ENCODE measurements around the gene CCDC24.

CCDC24 gene

DNA sequence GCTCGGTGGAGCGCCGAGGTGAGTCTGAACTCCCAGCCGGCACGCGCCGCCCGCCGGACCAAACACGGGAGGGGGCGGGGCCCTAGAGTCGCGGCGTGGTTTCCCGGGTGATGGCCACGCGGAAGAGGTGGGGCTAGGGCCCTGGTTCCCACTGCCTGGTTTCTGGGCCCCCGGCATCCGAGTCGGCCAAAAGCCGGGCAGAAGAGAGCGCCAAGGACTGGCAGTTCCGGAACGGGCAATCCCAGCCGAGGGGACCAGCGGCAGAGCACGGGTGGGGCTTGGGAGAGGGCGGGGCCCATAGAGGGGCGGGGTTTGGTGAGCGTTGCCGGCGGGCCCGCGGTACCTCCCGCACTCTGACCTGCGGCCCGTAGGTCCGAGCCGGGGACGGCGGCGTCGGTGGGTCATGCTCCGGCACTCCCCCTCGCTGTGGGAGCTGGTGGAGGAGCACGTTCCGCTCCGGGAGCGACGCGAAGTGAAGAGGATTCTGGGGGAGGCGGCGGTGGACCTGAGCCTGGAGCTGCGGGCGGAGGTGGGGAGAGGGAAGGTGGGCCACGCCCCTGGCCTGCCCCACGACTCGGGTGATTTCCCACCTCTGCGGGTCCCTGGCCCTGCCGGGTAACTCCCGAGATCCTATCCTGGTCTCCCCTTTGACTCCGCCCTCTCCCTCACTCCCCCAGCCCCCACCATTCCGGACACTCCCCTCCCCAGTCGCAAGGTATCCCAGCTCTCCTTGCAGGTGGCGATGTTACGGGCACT is at the start of gene CCDC24:
Gene CCDC24 (plus strand): TSS at position 124 of the 756 bp plus-strand sequence. CDS start 280 bp downstream, at position 404.
- H3K4me3 ChIP-seq (ENCODE audit: low read length), result peak within 1 kb of the TSS; percentile 62
- DNase-seq (ENCODE audit: low read depth), result peak; percentile 81
- TF ChIP-seq, protein P1, sequence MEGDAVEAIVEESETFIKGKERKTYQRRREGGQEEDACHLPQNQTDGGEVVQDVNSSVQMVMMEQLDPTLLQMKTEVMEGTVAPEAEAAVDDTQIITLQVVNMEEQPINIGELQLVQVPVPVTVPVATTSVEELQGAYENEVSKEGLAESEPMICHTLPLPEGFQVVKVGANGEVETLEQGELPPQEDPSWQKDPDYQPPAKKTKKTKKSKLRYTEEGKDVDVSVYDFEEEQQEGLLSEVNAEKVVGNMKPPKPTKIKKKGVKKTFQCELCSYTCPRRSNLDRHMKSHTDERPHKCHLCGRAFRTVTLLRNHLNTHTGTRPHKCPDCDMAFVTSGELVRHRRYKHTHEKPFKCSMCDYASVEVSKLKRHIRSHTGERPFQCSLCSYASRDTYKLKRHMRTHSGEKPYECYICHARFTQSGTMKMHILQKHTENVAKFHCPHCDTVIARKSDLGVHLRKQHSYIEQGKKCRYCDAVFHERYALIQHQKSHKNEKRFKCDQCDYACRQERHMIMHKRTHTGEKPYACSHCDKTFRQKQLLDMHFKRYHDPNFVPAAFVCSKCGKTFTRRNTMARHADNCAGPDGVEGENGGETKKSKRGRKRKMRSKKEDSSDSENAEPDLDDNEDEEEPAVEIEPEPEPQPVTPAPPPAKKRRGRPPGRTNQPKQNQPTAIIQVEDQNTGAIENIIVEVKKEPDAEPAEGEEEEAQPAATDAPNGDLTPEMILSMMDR (IDR thresholded peaks at IDR 0.05; ENCODE audit: insufficient read depth, low read depth, low read length, missing control alignments), result no peak

DNA sequence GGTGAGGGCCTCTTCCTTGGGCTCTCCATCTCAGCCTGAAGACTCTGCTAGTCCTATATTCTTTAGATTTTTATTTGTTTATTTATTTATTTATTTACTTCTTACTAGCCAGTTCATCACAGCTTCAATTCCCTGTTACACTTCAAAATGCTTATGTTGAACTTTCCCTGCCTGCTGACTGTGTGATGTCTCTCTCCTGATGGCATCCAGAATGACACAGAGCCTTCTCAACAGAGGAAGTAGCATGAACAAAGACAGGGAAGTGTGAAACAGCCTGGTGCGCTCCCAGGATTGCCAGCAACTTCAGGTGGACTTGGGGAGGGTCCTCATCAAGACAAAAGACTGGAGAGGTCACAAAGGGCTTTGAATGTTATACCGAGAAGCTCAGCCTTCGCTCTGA is 49.0 kb upstream of the CCDC24 start:
- TF ChIP-seq, protein P1 (IDR thresholded peaks at IDR 0.05; ENCODE audit: insufficient read depth, low read depth, low read length, missing control alignments), result no peak
- no peak for DNase-seq (ENCODE audit: low read depth)
- H3K4me3 ChIP-seq (ENCODE audit: low read length), result no peak overlapping the region

DNA sequence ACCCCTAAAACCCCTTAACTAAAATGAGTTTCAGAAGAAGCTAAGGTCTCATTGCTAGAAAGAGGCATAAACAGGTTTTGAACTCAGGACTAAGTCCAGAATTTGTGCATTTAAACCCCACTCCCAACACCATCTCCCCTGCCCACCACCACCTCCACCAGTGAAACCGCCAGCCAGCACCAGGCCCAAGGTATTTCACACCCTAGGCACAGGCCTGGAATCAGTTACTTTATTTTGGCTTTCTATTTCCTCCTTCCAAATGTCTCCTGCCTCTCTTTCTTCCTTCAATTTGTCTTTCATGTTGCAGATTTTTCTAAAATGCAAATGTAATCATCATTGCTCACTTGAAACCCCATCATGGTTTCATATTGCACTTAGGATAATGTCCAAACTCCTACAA is 46.5 kb upstream of the CCDC24 start:
- DNase-seq (ENCODE audit: low read depth), result no peak
- no peak overlapping the region for H3K4me3 ChIP-seq (ENCODE audit: low read length)
- TF ChIP-seq, protein P1 (IDR thresholded peaks at IDR 0.05; ENCODE audit: insufficient read depth, low read depth, low read length, missing control alignments), result no peak

DNA sequence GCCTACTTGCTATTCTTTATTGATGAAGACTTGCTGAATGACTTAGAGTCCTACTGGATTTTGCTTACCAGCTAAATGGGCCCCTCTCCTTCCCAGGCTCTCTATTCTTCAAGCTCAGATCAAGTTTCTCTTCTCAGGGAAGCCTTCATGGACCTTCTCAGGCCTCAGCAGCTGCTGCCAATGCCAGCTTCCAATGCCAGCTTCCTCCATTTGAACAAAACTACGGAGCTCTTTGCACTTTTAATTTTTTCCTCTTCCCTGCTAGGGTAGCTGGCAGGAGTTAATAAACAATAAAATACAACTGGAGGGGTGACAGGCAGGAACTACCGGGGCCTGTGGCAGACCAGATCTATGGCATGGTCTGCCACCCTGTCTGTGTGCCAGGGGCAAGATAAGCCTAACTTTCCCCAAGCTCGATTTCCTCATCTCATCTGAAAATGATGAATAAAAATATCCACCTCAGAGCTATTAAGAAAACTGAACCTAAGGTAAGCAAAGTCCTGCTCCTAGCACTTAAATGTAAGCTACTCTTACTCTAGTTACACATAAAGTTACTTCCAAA is 45.6 kb upstream of the CCDC24 start:
- TF ChIP-seq, protein P1 (IDR thresholded peaks at IDR 0.05; ENCODE audit: insufficient read depth, low read depth, low read length, missing control alignments), result no peak
- H3K4me3 ChIP-seq (ENCODE audit: low read length), result peak overlapping the region; percentile 86
- DNase-seq (ENCODE audit: low read depth), result no peak

DNA sequence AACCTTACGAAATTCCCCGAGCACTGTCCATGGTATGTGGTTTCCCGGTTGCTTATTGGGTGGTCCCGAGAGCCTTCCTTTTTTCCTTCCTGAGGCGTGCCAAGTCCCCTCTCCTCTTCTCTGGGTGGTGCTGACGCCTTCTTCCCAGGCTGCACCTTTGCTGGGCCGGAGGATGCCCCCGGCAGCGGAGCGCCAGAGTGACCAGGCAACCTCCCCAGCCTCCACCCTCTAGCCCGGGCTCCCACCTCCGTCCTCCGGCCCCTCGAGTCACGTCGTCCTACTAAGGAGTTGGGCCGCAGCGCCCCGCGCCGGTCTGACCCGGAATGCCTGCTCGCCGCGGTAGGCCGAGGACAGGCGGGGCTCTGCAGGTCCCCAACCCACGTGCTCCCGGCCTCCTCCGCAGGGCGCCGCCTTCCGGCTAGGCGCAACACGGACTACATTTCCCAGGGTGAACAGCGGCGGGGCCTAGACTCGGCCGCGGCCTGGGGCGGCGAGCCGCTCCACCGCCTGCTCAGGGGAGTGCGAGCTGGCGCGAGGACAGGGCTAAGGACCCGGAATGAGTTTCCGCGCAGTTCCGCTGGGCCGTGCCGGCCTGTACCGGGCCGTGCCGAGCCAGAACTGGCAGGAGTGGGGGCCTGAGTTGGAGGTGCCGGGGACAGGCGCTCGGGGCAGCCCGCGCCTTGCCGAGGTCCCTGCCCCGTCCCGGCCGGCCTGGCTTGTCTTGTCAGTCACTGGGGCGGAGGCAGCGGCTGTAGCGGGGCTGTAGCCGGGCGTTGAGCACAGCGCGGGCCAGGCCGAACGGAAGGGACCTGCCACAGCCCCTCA is 45.0 kb upstream of the CCDC24 start, which contains the start of gene IPO13:
Gene IPO13 (plus strand): TSS at position 715 of the 825 bp plus-strand sequence. CDS start 651 bp downstream, outside the sequence.
- H3K4me3 ChIP-seq (ENCODE audit: low read length), result peak within 1 kb of the TSS; percentile 86
- peak; percentile 97 for DNase-seq (ENCODE audit: low read depth)
- TF ChIP-seq, protein P1 (IDR thresholded peaks at IDR 0.05; ENCODE audit: insufficient read depth, low read depth, low read length, missing control alignments), result peak; percentile 42

DNA sequence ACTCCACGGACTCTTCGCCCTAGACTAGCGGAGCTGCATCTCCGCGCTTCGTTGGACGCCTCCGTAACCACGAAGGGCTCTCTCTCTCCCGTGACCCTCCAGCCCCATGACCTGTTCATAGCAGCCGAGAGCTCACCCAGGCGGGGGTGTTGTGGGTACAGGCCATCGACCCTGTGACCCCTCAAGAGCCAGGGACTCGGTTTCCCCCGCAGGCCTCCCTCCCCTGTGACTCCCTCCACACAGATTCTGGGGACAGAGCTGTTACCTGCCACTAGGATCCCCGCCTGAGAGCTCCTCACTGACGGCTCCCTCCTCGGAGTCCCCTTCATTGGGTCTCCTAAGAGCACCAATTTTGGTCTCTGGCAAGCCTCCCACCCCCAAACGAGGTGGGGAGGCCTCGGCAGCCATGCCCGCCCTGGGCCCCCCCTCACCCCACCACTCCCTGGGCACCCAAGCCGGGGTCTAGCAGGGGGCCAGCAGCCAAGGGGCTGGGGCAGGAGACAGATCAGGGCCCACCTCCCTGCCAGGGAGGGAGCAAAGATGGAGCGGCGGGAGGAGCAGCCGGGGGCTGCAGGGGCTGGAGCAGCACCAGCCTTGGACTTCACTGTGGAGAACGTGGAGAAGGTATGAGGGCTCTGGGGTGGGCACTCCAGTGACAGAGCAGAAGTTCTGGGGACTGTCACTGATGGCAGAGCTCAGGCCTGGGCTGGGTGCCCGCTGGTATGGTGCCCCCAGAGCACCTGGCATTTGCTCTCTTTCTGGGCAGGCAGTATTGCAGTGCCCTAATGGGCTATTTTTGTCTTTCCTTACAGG is 44.1 kb upstream of the CCDC24 start:
- H3K4me3 ChIP-seq (ENCODE audit: low read length), result peak overlapping the region; percentile 86
- no peak for DNase-seq (ENCODE audit: low read depth)
- TF ChIP-seq, protein P1 (IDR thresholded peaks at IDR 0.05; ENCODE audit: insufficient read depth, low read depth, low read length, missing control alignments), result no peak
